GM21786 (cell line): ENCODE data around the gene STN1.

Experiments
- ATAC-seq: cut with Tn5 transposase; IDR thresholded peaks from one replicate; pipeline ENCODE4 v1.9.1; 2021; ENCODE audit not compliant: unreplicated experiment

Gene STN1

GRCh38 chr10:103918053-103918846 lies at the start of gene STN1:
Gene STN1, minus strand, starts transcription at chr10:103918184. Its CDS starts 590 bp downstream, at chr10:103917594.
- ATAC-seq, result peak; percentile 88

DNA sequence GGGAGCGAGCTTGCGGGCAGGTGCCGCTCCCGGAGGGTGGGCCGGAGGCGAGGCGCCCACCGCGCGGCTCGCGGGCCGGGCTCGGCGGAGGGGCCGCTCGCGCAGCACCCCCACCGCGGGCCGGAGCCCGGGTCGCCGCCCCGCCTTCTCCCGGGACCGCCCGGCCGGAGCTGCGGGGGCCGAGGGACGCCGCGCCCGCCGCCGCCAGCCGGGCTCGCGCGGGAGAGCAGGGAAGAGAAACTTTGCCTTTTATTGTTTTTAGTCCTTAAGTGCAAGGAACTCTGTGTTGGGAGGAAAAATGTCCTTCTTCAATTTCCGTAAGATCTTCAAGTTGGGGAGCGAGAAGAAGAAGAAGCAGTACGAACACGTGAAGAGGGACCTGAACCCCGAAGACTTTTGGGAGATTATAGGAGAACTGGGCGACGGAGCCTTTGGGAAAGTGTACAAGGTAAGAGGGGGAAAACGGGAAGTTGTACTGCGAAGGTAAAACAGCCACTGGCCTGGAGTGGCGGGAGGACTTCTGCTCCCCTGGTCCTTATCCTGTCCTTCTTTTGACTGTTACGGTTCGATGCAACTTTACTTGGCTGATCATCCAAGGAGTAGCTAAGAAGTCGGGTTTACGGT lies 49.6 kb upstream of the STN1 start:
- ATAC-seq, result peak; percentile 39

DNA sequence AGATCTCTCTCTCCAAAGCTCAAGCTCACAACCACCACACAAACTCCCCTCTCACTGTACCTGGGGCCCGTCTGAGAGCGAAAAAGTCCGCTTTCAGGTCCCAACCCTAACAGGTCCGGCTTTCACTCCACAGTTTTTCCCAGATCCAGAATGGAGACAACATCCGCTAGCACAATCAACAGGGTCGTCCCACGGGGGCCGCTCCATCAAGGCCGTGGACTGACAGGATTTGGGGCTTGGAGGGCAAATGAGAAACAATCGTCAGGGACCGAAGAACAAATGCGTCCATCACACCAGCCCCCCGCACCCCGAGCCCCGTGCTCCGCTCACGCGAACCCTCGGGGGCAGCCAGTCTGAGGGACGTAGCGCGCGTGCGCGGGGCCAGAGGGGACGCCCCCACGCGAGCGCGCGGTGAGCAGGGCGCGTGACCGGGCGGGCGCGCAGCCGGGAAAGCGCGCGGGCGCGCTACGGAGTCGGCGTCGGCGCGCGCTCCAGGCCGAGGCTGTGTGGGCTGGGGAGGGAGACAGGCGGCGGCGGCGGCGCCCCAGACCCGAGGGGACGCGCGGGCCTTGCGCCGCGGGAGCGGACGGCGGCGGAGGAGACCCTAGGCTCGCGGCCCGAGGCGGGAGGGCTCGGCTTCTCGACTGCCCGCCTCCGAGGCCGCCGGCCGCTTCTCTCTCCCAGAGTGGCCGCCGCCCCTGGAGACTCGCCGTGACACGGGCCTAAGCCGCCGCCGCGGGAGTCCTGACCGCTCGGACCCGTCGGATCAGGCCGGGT lies 48.9 kb upstream of the STN1 start, which contains the start of gene SLK:
Gene SLK, plus strand, starts transcription at position 470 of the 777 bp plus-strand sequence. CDS start 606 bp downstream, outside the sequence.
- ATAC-seq, result peak; percentile 72

GRCh38 chr10:103960103-103960502 lies 42.1 kb upstream of the STN1 start:
- ATAC-seq, result no peak

DNA sequence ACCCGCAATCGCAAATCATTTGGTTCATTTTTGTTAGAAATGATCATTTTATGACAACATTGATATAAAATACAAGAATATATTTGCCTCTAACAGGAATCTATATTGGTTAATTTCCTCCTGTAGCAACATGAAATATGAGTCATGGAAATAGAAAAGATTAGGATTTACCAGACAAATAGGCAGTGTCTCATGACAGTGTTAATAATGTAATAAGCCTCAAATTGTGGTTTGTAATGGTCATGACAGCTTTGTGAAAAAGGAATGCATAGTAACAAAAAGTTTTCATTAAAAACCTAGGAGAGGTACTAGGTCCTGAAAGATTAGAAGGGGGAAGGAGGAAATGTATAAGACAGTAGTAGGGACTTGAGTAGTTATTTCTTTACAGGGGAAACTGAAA lies 41.0 kb upstream of the STN1 start:
- no peak for ATAC-seq

DNA sequence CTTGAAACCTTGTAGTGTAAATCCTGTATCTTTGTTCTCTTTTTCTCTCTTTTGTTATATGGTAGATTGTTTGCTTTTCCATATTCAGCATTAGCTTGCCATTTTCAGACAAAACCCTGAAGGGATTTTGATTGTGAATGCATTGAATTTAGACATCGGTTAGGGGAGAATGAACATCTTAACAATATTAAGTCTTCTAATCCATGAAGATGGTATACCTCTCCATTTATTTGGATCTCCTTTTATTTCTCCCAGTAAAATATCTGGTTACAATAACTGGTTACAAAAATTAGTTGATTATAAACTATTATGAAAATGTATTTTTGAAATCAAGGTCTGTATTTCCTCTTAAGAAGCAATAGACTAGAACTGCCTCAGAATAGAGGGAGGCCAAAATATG lies 36.6 kb upstream of the STN1 start:
- no peak for ATAC-seq

GRCh38 chr10:103951942-103952341 lies 34.0 kb upstream of the STN1 start:
- no peak for ATAC-seq

DNA sequence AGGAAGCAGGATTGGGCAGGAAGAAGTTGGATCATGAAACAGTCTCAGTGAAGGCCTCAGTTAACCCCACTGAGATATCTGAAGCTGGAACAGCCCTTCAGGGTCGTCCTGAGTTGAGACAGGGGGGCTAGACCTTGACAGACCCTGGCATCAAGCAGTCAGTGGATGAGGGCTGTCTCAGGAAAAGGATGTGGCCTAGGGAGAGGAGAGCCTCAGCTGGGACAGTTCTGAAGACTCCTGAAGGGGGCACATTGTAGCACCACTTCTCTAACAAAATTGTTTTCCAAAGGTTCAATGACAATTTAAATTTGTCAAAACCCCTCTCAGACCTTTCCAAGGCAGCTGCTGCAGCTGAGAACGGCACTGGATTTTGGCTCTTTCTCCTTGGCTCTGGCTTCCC lies 33.2 kb upstream of the STN1 start:
- no peak for ATAC-seq

GRCh38 chr10:103949728-103950127 lies 31.7 kb upstream of the STN1 start:
- ATAC-seq, result no peak

DNA sequence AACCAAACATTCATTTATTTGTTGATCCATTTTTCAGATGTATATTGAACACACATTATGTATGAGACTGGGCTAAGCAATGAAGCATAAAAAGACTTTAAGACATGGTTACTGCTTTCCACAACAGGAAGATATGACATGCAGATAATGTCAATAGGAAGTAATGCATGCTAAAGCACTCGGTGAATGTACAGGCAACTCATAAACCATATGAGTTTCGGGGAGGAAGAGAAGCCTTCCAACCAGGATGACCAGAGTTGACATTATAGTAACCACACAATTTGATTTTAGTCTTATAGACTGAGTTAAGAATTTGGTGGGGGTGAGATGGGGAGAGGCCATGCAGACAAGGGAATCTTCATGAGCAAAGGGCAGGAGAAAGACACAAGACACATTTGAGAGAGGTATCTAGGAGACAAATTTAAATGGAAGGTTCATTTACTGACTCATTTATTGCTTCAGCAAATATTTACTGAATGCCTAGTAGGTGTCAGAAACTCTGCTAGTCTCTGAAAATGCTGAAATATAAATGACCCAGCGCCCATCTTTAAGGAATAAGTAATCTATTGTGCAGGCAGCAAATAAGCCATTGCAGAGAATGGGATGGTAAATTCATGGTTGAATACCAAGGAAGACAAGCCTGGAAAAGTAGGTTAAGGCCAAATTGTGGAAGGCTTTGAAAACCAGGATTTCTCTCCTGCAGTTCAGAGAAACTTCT lies 30.0 kb upstream of the STN1 start:
- no peak for ATAC-seq

DNA sequence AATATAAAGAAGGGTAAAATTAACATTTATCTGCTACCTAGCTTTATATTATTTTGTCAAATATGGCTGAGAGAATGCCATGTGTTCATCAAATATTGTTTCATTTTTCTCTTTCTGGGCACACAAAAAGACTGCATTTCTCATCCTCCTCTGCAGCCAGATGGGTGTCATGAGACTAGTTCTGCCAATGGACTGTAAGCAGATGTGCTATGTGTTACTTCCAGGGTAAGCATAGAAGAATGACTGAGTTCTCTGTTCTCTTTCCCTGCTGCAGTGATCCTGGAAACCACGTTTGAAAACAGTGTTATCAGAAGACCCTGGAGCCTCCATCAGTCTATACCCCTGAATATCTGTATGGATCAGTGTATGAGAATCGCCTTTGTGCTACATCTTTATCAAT lies 24.9 kb upstream of the STN1 start:
- no peak for ATAC-seq

- no peak for ATAC-seq
Observed at GRCh38 chr10:103941801-103942200, 23.8 kb upstream of the STN1 start.

- ATAC-seq, result no peak
Observed at GRCh38 chr10:103939522-103939921, 21.5 kb upstream of the STN1 start.

- ATAC-seq, result no peak
Observed at GRCh38 chr10:103936022-103936421, 18.0 kb upstream of the STN1 start.

- no peak for ATAC-seq
Observed at GRCh38 chr10:103934308-103934707, 16.3 kb upstream of the STN1 start.

- ATAC-seq, result no peak
Observed at GRCh38 chr10:103933557-103934121, 15.7 kb upstream of the STN1 start.

- ATAC-seq, result no peak
Observed at GRCh38 chr10:103932971-103933370, 15.0 kb upstream of the STN1 start.

DNA sequence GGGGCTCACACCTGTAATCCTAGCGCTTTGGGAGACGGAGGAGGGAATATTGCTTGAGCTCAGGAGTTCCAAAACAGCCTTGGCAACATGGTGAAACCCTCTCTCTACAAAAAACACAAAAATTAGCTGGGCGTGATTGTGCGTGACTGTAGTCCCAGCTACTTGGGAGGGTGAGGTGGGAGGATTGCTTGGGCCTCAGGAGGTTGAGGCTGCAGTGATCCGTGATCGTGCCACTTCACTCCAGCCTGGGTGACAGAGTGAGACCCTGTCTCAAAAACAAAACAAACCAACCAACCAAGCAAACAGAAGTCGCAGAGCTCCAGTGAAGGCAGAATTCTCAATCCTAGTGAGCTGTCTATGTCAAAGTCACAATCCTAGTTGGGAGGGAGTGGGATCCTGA lies 14.3 kb upstream of the STN1 start:
- no peak for ATAC-seq

DNA sequence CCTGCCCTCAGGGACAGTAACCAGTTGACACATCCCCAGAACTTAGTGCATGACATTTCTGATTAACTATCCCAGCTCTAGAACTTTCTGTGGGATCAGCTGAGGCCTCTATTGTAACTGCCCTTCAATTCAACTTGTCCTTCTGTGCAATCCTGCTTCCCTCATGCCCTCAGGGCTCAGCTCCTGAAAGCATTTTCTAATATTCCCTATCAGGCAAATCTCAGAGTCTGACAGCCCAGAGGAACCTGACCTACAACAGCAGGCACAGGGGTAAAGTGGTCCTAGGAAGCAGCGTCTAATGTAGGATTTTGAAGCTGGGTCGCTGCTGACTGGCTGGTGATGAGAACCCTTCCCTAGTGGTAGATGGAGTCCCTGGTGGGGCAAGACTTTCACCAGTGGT lies 13.6 kb upstream of the STN1 start:
- no peak for ATAC-seq

DNA sequence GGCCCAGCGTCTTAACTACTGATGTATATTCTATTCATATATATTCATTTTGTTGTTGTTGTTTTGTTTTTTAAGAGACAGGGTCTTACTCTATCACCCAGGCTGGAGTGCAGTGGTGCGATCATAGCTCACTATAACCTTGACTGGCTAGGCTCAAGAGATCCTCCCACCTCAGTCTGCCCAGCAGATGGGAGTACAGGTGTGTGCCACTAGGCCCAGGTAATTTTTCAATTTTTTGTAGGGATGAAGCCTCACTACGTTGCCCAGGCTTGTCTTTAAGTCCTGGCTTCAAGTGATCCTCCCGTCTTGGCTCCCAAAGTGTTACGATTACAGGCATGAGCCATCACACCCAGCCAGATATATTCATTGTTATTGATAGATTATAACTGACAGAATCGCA lies 12.9 kb upstream of the STN1 start:
- ATAC-seq, result no peak

DNA sequence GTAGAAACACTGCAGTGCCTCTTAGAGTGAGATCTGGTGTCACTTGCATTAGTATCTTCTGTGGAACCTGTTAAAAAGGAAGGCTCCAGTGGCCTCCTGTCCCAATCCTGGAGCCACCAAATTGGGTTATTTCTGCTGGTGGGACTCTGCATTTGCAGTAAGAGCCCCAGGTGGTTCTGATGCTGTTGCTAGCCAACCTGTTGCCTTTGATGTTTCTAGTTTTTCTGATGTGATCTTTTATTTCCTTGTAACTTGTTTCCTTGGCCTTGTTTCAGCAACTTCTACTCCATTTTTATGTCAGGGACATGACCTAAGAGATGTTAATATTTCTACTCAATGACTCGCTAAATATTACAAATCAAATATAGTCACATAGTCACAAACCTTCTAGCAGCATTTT lies 12.5 kb upstream of the STN1 start:
- ATAC-seq, result no peak
